HL-60 (cell line): ENCODE results near the gene PTTG1IP2.

Experiments used
- DNase-seq, 2 experiments: peaks; one replicate each; pipeline ENCODE4 v3.0.0-alpha.2; 2010 to 2020; ENCODE audit warnings: low read depth in 1 of 2, low spot score in 1 of 2
- H3K27ac ChIP-seq: fragments of 250-450 bp; sonication (Bioruptor Pico); replicated peaks from 2 replicates; pipeline ENCODE4 v1.5.1; 2020; ENCODE audit warnings: mild to moderate bottlenecking, moderate library complexity
- H3K27me3 ChIP-seq: fragments of 250-450 bp; sonication (Bioruptor Pico); 2 replicates; pipeline ENCODE4 v1.5.1; 2021; ENCODE audit warnings: mild to moderate bottlenecking, moderate library complexity; ENCODE audit not compliant: insufficient read depth, poor library complexity, severe bottlenecking
- H3K4me3 ChIP-seq: replicated peaks from 2 replicates; pipeline ENCODE4 v1.5.1; 2011; ENCODE audit warnings: mild to moderate bottlenecking, control low read depth, low read length; ENCODE audit not compliant: insufficient read depth
- CTCF ChIP-seq: IDR thresholded peaks from one replicate; pipeline ENCODE4 v1.5.1; 2011; ENCODE audit warnings: low read length, control low read depth, inconsistent platforms; ENCODE audit not compliant: insufficient read depth
- POLR2AphosphoS5 ChIP-seq: IDR thresholded peaks from 2 replicates; pipeline ENCODE4 v1.6.1; 2012; ENCODE audit warnings: low read depth
- REST ChIP-seq: IDR thresholded peaks from 2 replicates; pipeline ENCODE4 v1.6.1; 2012; ENCODE audit warnings: low read depth; ENCODE audit not compliant: insufficient replicate concordance

PTTG1IP2 gene

GRCh38 chr7:90560730-90561129, 91.3 kb downstream of the PTTG1IP2 start:
- peaks cover 9% of the 10 kb centered on the region for H3K27me3 ChIP-seq
- no peak for DNase-seq
- TF ChIP-seq POLR2AphosphoS5 (no peak), REST (no peak), CTCF (no peak)
- H3K27ac ChIP-seq: no peak overlapping the region
- H3K4me3 ChIP-seq: no peak overlapping the region
